ENCODE results near the gene HYAL4. TPM values are rescaled to one million over a fixed set of nuclear protein-coding genes. Genes with fewer than 3 reads are reported as not detected.

HYAL4 gene, protein sequence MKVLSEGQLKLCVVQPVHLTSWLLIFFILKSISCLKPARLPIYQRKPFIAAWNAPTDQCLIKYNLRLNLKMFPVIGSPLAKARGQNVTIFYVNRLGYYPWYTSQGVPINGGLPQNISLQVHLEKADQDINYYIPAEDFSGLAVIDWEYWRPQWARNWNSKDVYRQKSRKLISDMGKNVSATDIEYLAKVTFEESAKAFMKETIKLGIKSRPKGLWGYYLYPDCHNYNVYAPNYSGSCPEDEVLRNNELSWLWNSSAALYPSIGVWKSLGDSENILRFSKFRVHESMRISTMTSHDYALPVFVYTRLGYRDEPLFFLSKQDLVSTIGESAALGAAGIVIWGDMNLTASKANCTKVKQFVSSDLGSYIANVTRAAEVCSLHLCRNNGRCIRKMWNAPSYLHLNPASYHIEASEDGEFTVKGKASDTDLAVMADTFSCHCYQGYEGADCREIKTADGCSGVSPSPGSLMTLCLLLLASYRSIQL
- not detected in 2 replicates for total RNA-seq
- not detected in 2 replicates for polyA plus RNA-seq
- not detected in 2 replicates for polyA plus RNA-seq (2011; cell fraction: cytosol; rRNA removed)
- not detected in 2 replicates for polyA plus RNA-seq (2011; cell fraction: nucleus; rRNA removed)
- 0.17 and 0.78 TPM in 2 replicates for polyA plus RNA-seq (2012)
- polyA minus RNA-seq = not detected in 2 replicates
- polyA minus RNA-seq (2011; cell fraction: cytosol; rRNA and poly(A)+ RNA removed) = not detected
- polyA minus RNA-seq (2011; cell fraction: nucleus; rRNA and poly(A)+ RNA removed) = not detected in 2 replicates
- Bru-seq, nascent RNA = percentile 3 among the genes with signal in this experiment
- percentile 20 among the genes with signal in this experiment for BruChase-seq, experiment 1, labeled RNA remaining after a 6-hour chase
- BruChase-seq, experiment 2, labeled RNA remaining after a 2-hour chase = percentile 25 among the genes with signal in this experiment
- long read RNA-seq = 0 reads

DNA sequence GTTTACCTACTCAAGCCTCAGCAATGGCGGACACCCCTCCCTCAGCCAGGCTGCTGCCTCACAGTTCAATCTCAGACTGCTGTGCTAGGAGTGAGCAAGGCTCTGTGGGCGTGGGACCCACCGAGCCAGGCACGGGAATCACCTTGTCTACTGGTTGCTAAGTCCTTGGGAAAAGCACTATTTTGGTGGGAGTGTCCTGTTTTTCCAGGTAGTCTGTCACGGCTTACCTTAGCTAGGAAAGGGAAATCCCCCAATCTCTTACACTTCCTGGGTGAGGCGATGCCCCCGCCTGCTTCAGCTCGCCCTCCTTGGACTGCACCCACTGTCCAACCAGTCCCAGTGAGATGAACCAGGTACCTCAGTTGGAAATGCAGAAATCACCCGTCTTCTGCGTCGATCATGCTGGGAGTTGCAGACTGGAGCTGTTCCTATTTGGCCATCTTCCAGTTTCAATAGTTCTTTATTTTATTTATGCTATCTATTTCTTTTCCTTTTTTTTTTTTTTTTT, at the start of gene HYAL4:
TSS of gene HYAL4 (plus strand) at position 458 of the 508 bp plus-strand sequence. CDS start 23,105 bp downstream, outside the sequence.
- ChIA-PET CTCF (interaction anchor here (1.1 to 3.2 kb wide), 3 partner anchors 12 to 47 kb away, joined by 3 to 14 read pairs (median 3); no protein-coding TSS in a partner anchor), POLR2A (no interaction called here)
- BruUV-seq (replicated peaks) = no TSS peak
- no peak within 1 kb of the TSS for H2AFZ ChIP-seq (ENCODE audit: low read depth, low read length)
- intact Hi-C loops (cut with micrococcal nuclease) (loop anchor here (5.0 kb wide), 1 partner anchor 32 kb away; no protein-coding TSS in a partner anchor), dilution Hi-C loops (cut with MboI; ENCODE audit: extremely low pct_ligation_motif_present, low sequenced_read_pairs) (no loop called here)
- H3K4me2 ChIP-seq (ENCODE audit: insufficient read depth, low read length) = no peak within 1 kb of the TSS
- H3K36me3 ChIP-seq (ENCODE audit: control insufficient read depth in 2 of 2, extremely low read depth in 1 of 2, insufficient read depth in 2 of 2, low read length in 2 of 2) = no peaks in the 10 kb centered on the region
- no peak within 1 kb of the TSS for H3K9ac ChIP-seq (replicated peaks; ENCODE audit: extremely low read depth, insufficient read depth, low read length)
- no peak within 1 kb of the TSS for H3K27ac ChIP-seq (ENCODE audit: insufficient read depth, low read depth, low read length)
- H3K4me1 ChIP-seq (ENCODE audit: control insufficient read depth, extremely low read depth, insufficient read depth, low read length) = no peaks in the 10 kb centered on the region
- DNase-seq (ENCODE audit: low read depth, low spot score) (no peak), FAIRE-seq (no peak)
- no peaks in the 10 kb centered on the region for H3K79me2 ChIP-seq (ENCODE audit: control insufficient read depth, insufficient read depth, low read length)
- no peaks in the 10 kb centered on the region for H3K9me3 ChIP-seq (replicated peaks; ENCODE audit: control insufficient read depth, insufficient read depth, low read length)
- TF ChIP-seq FOS (IDR thresholded peaks at IDR 0.05; ENCODE audit: borderline replicate concordance, insufficient read depth, low read length) (no peak), GATA2 (IDR thresholded peaks at IDR 0.05; ENCODE audit: insufficient read depth, insufficient read length, low read depth, low read length) (no peak), POLR2AphosphoS5 (IDR thresholded peaks at IDR 0.05; ENCODE audit: insufficient read depth, low read depth, low read length) (no peak), EZH2 (IDR thresholded peaks at IDR 0.05; ENCODE audit: borderline replicate concordance, low read depth, low read length, severe bottlenecking) (no peak), MYC (IDR thresholded peaks at IDR 0.05; ENCODE audit: low read depth, low read length) (no peak)
- TF ChIP-seq, protein P1, sequence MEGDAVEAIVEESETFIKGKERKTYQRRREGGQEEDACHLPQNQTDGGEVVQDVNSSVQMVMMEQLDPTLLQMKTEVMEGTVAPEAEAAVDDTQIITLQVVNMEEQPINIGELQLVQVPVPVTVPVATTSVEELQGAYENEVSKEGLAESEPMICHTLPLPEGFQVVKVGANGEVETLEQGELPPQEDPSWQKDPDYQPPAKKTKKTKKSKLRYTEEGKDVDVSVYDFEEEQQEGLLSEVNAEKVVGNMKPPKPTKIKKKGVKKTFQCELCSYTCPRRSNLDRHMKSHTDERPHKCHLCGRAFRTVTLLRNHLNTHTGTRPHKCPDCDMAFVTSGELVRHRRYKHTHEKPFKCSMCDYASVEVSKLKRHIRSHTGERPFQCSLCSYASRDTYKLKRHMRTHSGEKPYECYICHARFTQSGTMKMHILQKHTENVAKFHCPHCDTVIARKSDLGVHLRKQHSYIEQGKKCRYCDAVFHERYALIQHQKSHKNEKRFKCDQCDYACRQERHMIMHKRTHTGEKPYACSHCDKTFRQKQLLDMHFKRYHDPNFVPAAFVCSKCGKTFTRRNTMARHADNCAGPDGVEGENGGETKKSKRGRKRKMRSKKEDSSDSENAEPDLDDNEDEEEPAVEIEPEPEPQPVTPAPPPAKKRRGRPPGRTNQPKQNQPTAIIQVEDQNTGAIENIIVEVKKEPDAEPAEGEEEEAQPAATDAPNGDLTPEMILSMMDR (IDR thresholded peaks at IDR 0.05; ENCODE audit: extremely low read depth in 1 of 2, insufficient read depth in 1 of 2, low read depth in 1 of 2, low read length in 2 of 2) = no peak
- TF ChIP-seq, protein P2, sequence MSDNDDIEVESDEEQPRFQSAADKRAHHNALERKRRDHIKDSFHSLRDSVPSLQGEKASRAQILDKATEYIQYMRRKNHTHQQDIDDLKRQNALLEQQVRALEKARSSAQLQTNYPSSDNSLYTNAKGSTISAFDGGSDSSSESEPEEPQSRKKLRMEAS (IDR thresholded peaks at IDR 0.05; ENCODE audit: insufficient read depth, insufficient read length) = no peak
- no peaks in the 10 kb centered on the region for H3K27me3 ChIP-seq (ENCODE audit: control insufficient read depth in 2 of 2, insufficient read depth in 2 of 2, low read length in 2 of 2)
- H3K9me1 ChIP-seq (replicated peaks; ENCODE audit: control insufficient read depth, extremely low read depth, insufficient read depth, low read length) = peaks cover 2% of the 10 kb centered on the region
- no peaks in the 10 kb centered on the region for H4K20me1 ChIP-seq (replicated peaks; ENCODE audit: control insufficient read depth, extremely low read depth, insufficient read depth, low read length)
- H3K4me3 ChIP-seq (replicated peaks in 1 of 3; ENCODE audit: insufficient read depth in 1 of 3, low read depth in 1 of 3, low read length in 3 of 3) = no peak within 1 kb of the TSS

All from endothelial cell of umbilical vein (primary cell).